Measurements from ENCODE around the gene CCNL2.
"Not testable (repeated sequence)": the region's sequence is repeated elsewhere in the genome, so short reads cannot be mapped to it uniquely, and the experiment has no call there.

The CCNL2 gene

DNA sequence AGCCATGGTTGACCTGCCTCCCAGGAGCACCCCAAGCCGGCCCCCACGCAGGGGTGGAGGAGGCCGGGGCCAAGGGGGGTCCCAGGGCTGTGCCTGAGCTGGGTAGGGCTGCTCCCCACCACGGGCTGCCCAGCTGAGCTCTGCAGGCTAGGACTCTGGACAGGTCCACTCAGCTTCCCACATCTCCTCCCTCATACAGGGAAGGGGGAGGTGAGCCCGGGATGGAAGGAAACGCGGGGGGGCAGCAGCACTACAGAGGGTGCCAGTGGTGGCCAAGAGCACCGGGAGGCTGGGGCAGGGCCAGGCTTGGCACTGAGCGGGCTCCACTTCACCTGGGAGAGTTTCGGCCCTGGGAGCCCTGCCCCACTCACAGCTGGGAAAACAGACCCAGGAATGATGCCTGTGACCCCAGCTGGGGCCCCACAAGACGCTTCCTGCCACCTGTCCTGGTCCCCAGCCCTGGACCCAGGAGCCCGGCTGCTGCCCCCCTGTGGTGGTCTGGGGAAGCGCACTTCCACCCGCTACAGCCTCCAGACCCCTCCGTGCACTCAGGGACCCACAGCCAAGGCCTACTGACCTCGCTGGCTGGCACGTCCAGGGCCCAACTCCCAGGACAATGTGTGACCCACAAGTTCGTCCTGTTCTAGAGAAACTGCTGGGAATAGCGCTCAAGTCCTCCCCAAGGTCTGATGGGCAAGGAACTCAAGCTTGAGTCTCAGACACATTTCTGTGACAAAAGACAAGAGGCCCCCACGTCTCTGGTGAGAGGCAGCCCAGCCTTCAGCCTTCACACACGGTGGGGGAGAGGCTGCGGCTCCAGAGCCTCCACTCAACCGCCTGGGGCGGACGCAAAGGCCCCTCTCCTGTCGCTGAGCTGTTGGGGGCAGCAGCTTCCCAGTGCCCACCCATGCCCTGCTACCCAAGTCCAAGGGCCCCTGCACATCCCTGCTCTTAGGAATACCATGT, 27.1 kb downstream of the CCNL2 start:
- DNase-seq = peak; percentile 76

DNA sequence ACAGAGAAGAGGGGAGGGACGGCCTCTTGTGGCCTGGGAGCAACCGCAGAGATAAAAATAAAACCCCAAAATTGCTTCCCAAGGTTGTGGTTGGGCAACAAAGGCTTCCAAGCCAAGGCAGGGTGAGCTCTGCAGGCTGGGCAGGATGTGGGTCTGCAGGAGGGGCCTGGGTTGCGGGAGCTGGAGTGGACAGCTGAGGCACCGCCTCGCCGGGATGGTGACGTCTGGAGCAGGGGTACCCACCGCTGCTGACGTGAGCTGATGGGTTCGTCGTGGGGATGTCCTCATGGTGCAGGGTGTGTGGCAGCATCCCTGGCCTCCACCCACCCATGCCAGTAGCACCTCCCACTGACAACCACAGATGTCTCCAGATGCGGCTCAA, 27.8 kb downstream of the CCNL2 start:
- DNase-seq = peak; percentile 89

- DNase-seq = no peak
These were observed 28.3 kb downstream of the CCNL2 start for GRCh38 chr1:1370771-1371300.

DNA sequence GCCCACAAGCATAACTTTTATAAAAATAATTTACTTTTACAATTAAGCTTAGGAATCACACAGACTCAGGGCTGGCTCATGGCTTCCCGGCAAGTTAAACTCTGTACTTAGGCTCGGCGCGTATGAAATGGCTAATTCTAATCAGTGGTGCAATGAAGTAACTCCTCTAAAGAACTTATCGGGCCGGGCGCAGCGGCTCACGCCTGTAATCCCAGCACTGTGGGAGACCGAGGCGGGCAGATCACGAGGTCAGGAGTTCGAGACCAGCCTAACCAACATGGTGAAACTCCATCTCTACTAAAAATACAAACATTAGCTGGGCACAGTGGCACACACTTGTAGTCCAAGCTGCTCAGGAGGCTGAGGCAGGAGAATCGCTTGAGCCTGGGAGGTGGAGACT, 29.0 kb downstream of the CCNL2 start:
- not testable (repeated sequence) for DNase-seq

DNA sequence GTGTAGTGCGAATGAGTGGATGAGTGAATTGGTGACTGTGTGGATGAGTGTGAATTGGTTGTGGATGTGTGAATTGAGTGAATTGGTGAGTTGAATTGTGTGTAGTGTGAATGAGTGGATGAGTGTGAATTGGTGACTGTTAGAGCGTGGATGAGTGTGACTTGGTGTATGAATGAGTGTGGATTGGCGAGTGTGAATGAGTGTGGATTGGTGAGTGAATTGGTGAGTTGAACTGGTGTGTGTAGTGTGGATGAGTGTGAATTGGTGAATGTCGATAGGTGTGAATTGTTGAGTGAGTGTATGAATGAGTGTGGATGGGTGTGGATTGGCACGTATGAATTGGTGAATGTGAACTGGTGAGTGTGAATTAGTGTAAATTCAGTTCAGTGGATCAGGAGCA, 31.8 kb downstream of the CCNL2 start:
- DNase-seq = no peak

GRCh38 chr1:1366699-1367066, 32.5 kb downstream of the CCNL2 start:
- no peak for DNase-seq

DNA sequence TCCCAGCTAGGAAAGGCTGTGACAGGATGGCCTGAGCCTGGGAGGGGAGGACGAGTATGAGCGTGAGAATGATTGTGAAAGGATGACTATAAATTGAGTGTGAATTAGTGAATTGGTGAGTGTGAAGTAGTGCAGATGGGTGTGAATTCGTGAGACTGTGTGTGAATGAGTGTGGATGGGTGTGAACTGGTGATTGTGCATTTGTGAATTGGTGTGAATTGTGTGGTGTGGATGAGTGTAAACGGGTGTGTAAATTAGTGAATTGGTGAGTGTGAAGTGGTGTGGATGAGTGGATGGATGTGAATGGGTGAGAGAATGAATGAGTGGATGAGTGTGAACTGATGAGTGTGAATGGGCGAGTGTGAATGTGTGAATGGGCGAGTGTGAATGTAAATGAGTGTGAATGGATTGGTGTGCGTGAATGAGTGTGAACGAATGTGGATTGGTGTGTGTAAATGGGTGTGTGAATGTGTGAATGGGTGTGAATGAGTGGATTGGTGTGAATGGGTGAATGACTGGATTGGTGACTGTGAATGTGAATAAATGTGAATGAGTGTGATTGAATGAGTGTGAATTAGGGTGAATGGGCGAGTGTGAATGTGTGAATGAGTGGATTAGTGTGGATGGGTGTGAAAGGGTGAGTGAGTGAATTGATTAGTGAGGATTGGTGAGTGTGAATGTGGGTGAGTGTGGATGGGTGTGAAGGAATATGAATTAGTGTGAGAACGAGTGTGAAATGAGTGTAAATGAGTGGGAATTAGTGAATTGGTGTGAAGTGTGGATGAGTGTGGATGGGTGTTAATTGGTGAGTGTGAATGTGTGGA, 33.0 kb downstream of the CCNL2 start:
- DNase-seq = no peak

- DNase-seq = no peak
These were observed 34.9 kb downstream of the CCNL2 start for GRCh38 chr1:1364266-1364665.

DNA sequence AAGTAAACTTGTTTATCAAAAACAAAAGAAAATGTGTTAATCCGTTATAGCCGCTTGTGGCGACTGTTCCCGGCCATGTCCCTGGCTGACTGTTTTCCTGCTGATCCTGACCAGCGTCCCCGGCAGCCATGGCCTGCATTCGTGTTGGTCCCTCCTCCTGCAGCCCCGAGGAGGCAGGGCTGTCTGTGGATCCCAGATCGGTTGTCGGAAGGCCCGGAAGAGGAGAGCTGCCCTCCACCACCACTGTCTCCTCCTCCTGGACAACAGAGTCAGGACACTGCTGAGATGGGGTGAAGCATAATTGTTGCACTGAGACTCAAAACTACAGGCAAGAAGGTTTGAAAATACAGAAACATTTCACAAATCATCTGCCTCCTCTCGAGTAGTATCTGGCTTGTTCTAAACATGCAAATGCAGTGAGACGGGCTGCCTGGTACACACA, 37.1 kb downstream of the CCNL2 start:
- no peak for DNase-seq

- no peak for DNase-seq
These were observed 37.7 kb downstream of the CCNL2 start for GRCh38 chr1:1361233-1361981.

- no peak for DNase-seq
These were observed 38.5 kb downstream of the CCNL2 start for GRCh38 chr1:1360506-1361169.

DNA sequence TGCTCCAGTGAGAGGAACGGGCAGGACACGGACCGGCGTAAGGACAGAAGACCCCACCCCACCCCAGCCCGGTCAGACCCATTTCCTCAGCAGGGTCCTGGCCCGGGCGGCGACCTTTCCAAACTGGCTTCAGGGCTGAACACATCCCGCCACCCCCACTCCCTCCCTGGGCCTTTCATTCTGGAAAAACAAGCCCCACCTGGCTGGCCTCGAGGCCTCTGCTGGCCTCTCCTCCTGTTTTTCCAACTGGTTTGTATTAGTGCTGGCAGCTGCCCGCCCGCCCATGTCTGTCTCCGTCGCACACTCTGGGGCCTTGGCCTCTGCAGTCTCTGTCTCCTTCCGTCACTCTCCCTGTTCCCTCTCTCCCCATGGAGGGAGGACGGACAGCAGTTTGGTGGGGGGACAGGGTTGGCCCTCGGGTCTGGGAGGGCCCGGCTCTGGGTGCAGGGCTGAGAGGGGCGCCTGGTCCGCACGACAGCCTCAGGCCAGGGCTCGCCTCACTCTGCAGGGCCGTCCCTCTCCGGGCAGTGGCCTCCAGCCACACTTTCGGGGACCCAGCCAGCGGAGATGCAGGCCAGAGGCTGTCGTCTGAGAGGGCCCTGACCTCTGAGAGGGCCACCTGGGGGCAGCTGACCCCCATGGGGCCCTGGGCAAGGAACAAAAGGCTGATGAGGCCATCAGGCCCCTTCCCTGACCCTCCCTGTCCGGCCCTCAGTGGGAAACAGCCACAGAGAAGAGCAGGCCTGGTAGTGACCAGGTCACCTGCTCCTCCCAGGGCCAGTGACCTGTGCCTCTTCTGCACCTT, 39.3 kb downstream of the CCNL2 start:
- DNase-seq = no peak

GRCh38 chr1:1359308-1359663, 39.8 kb downstream of the CCNL2 start:
- DNase-seq = no peak

DNA sequence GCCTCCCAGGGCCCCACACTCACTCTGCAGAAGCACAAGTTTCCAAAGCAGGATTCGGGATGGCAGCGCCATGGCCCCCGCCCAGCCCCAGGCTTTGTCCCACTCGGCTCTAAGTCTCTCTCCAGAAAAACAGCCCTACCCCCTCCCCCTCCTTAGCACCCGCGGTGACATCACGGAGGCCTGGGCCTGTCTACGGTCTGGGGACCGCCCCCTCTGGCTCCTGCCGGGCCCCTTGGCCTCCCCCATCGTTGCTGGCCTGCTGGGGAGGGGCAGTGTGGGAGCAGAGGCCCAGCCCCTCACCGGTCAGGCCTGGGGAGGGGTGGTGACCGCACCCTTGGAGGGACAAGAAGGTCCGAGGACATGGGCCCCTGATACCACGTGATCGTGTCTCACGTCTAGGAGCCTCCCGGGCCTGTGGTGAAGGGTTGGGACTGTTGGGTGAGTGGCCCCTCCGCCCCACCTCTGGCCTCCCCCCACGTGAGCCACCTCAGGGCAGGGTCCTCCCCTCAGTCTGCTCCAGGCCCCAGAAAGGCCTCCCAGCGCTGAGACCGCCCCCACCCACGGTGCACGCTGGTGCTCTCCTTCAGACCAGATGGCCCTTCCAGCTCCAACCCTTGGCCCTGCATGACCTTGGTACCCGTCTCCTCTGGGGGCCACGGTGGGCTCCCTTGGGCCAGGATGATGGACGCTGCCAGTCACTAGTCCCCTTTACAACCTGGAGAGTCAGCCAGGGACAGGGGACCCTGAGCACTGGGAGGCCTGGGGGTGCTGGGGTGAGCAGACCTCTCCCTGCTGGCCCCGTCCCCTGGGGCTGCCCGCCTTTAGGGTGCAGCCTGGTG, 40.5 kb downstream of the CCNL2 start, which contains the start of gene MXRA8:
MXRA8 (minus strand) TSS at position 123 of the 839 bp plus-strand sequence; CDS start at position 72, 51 bp downstream.
- no peak for DNase-seq

GRCh38 chr1:1357871-1358432, 41.2 kb downstream of the CCNL2 start:
- no peak for DNase-seq

DNA sequence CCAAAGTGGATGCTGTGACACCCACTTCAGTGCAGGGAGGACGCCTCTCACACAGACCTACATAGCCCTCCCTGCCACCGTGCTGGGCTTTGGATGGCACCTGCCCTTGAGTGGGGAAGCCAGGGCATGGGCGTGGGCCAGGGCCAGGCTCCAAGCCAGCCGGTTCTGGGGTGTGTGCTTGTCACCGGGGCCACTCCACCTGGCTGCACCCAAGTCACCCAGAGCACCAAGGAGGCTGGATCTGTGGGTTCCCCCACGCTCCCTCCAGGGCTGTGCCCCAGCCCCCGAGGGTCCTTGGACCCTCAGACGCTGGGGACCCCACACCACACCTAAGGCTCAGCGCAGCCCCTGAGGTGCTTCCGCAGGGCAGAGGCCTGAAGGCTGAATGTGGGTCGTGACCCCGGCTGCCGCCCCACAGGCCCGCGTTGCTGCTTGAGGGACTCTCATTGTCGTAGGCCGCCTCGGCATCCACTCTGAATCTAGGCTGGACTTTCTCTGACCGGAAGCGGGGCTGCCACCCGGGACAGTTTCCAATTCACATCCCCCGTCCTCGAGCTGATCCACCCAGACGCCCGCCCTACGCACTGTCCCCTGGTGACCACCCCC, 42.2 kb downstream of the CCNL2 start:
- DNase-seq = no peak

GRCh38 chr1:1356166-1356795, 42.9 kb downstream of the CCNL2 start:
- no peak for DNase-seq

DNA sequence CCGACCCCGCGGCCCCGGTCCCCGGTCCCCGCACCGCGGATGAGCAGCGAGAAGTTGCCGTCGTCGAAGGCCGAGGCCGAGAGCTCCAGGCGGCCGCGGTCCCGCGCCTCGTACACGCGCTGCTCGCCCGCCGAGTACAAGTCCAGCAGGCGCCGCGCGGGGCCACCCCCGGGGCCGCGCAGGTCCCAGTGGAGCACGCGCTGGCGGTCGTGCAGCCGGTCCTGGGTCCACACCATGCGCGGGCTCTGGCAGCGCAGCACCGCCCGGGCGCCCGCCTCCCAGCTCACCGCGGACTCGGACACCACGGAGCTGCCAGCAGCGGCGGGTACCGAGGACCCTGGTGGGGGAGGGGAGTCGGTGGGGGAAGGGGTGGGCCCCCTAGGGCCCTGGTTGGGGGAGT, 43.7 kb downstream of the CCNL2 start:
- DNase-seq = peak; percentile 43

All from hematopoietic multipotent progenitor cell treated with erythropoietin and hydrocortisone succinate and interleukin-3 and kit ligand, for 6 days (in vitro differentiated cells).